ENCODE results near the gene PIGT. TPM values are rescaled to one million over a fixed set of nuclear protein-coding genes. Genes with fewer than 3 reads are reported as not detected.

Gene PIGT
- total and polyA plus RNA-seq, 2 of the 13 experiments (the other 11 are each of a cell fraction or from before 2014, with no cell fraction given), result 65.9 to 74.1 TPM

DNA sequence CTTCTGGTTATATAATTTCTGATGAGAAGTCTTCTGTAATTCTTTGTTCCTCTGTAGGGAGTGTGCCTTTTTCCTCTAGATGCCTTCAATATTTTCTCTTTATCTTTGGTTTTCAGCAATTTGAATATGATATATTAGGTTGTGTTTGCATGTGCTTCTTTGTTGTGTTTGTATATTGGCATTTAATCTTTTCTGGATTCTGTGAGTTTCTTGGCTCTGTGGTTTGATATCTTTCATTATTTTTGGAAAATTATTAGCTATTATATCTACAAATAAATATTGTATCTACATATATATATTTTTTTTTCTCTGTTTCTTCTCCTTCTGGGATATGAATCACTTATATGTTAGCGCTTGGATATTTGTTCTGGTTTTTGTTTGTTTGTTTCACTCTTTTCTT lies 16.9 kb upstream of the PIGT start:
- peaks cover 24% of the 10 kb centered on the region for H3K9me3 ChIP-seq (ENCODE audit: low read length)
- CTCF ChIA-PET (ENCODE audit: low intra/inter-chr PET ratio, low total read pairs), result no interaction called here
- 95% methylated on average over 1 of the region's 1 CpG for WGBS (ENCODE audit: low lambda C conversion rate)
- H3K4me3 ChIP-seq (replicated peaks in 1 of 3; ENCODE audit: insufficient read depth in 1 of 3, low read depth in 2 of 3, low read length in 3 of 3), result no peak overlapping the region
- DNase-seq (ENCODE audit: low spot score) (no peak), FAIRE-seq (no peak), ATAC-seq (no peak)
- no peaks in the 10 kb centered on the region for H3K36me3 ChIP-seq (replicated peaks in 1 of 2; ENCODE audit: control insufficient read depth in 1 of 2, insufficient read depth in 2 of 2, low read length in 2 of 2)
- TF ChIP-seq ZNF777 (CRISPR knock-in tag; IDR thresholded peaks at IDR 0.05) (no peak), SMYD3 (CRISPR knock-in tag; IDR thresholded peaks at IDR 0.05) (no peak), TBX3 (IDR thresholded peaks at IDR 0.05; ENCODE audit: borderline replicate concordance) (no peak), ZNF557 (CRISPR knock-in tag; IDR thresholded peaks at IDR 0.05) (no peak), ZC3H13 (CRISPR knock-in tag; IDR thresholded peaks at IDR 0.05) (no peak), ATF7 (IDR thresholded peaks at IDR 0.05) (no peak), ATF7 (CRISPR knock-in tag; IDR thresholded peaks at IDR 0.05) (no peak), ZNF101 (CRISPR knock-in tag; IDR thresholded peaks at IDR 0.05; ENCODE audit: borderline replicate concordance, low read depth) (no peak), HNRNPK (IDR thresholded peaks at IDR 0.05; ENCODE audit: low read depth, low read length, poor library complexity, severe bottlenecking) (no peak)
- TF ChIP-seq, protein P1, sequence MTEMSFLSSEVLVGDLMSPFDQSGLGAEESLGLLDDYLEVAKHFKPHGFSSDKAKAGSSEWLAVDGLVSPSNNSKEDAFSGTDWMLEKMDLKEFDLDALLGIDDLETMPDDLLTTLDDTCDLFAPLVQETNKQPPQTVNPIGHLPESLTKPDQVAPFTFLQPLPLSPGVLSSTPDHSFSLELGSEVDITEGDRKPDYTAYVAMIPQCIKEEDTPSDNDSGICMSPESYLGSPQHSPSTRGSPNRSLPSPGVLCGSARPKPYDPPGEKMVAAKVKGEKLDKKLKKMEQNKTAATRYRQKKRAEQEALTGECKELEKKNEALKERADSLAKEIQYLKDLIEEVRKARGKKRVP (CRISPR knock-in tag; IDR thresholded peaks at IDR 0.05), result no peak
- TF ChIP-seq, protein P2, sequence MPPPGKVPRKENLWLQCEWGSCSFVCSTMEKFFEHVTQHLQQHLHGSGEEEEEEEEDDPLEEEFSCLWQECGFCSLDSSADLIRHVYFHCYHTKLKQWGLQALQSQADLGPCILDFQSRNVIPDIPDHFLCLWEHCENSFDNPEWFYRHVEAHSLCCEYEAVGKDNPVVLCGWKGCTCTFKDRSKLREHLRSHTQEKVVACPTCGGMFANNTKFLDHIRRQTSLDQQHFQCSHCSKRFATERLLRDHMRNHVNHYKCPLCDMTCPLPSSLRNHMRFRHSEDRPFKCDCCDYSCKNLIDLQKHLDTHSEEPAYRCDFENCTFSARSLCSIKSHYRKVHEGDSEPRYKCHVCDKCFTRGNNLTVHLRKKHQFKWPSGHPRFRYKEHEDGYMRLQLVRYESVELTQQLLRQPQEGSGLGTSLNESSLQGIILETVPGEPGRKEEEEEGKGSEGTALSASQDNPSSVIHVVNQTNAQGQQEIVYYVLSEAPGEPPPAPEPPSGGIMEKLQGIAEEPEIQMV (CRISPR knock-in tag; IDR thresholded peaks at IDR 0.05; ENCODE audit: low read depth), result no peak
- TF ChIP-seq, protein P3, sequence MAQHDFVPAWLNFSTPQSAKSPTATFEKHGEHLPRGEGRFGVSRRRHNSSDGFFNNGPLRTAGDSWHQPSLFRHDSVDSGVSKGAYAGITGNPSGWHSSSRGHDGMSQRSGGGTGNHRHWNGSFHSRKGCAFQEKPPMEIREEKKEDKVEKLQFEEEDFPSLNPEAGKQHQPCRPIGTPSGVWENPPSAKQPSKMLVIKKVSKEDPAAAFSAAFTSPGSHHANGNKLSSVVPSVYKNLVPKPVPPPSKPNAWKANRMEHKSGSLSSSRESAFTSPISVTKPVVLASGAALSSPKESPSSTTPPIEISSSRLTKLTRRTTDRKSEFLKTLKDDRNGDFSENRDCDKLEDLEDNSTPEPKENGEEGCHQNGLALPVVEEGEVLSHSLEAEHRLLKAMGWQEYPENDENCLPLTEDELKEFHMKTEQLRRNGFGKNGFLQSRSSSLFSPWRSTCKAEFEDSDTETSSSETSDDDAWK (CRISPR knock-in tag; IDR thresholded peaks at IDR 0.05), result no peak
- TF ChIP-seq, protein P4, sequence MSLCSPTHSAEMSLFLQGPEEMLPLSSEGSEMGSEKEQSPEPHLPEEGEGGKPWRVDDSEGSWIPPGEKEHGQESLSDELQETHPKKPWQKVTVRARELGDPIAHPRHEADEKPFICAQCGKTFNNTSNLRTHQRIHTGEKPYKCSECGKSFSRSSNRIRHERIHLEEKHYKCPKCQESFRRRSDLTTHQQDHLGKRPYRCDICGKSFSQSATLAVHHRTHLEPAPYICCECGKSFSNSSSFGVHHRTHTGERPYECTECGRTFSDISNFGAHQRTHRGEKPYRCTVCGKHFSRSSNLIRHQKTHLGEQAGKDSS (CRISPR knock-in tag; IDR thresholded peaks at IDR 0.05; ENCODE audit: borderline replicate concordance, low read depth), result no peak
- TF ChIP-seq, protein P5, sequence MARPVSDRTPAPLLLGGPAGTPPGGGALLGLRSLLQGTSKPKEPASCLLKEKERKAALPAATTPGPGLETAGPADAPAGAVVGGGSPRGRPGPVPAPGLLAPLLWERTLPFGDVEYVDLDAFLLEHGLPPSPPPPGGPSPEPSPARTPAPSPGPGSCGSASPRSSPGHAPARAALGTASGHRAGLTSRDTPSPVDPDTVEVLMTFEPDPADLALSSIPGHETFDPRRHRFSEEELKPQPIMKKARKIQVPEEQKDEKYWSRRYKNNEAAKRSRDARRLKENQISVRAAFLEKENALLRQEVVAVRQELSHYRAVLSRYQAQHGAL (CRISPR knock-in tag; IDR thresholded peaks at IDR 0.05; ENCODE audit: not compliant biosample characterization), result no peak
- intact Hi-C loops (cut with micrococcal nuclease; ENCODE audit: unreplicated experiment), result no loop called here
- in situ Hi-C loops (cut with HindIII; ENCODE audit: extremely low pct_ligation_motif_present, low pct_unique_long_range_greater_than_20kb), result no loop called here
- no peak overlapping the region for H3K9ac ChIP-seq (ENCODE audit: insufficient read depth, low read depth, low read length)
- H2AFZ ChIP-seq (ENCODE audit: low read length), result no peak overlapping the region
- POLR2A ChIA-PET, result interaction anchor here (0.6 kb wide), 1 partner anchor 17 kb away, joined by 3 read pairs; the partner anchor contains the start of gene PIGT
- H3K4me2 ChIP-seq (ENCODE audit: low read depth, low read length), result no peak overlapping the region
- no peaks in the 10 kb centered on the region for H4K20me1 ChIP-seq (ENCODE audit: insufficient read depth, low read length)
- H3K27ac ChIP-seq (ENCODE audit: extremely low read length, insufficient read depth, low read length), result no peak overlapping the region
- no peaks in the 10 kb centered on the region for H3K79me2 ChIP-seq (ENCODE audit: insufficient read depth, low read length)
- no peaks in the 10 kb centered on the region for H3K27me3 ChIP-seq (ENCODE audit: control insufficient read depth in 1 of 2, insufficient read depth in 2 of 2, low read length in 2 of 2)
- H3K4me1 ChIP-seq (ENCODE audit: insufficient read depth, low read length), result no peaks in the 10 kb centered on the region
- no TSS peak for BruUV-seq (replicated peaks)

All from HepG2 (cell line).